ENCODE measurements around the gene ZNF142.
A peak's percentile ranks its signal among the peaks of the same experiment; 100 is the strongest.

The ZNF142 gene

GRCh38 chr2:218659258-218659987 lies at the start of gene ZNF142, which contains the start of gene BCS1L:
ZNF142 (minus strand) TSS chr2:218659623; CDS start chr2:218656429, 3,194 bp downstream.
BCS1L (plus strand) TSS chr2:218659683; CDS start chr2:218660988, 1,305 bp downstream.
- no peak for FAIRE-seq

GRCh38 chr2:218708086-218708485 lies 48.7 kb upstream of the ZNF142 start:
- FAIRE-seq, result no peak

GRCh38 chr2:218703341-218703740 lies 43.9 kb upstream of the ZNF142 start:
- FAIRE-seq, result no peak

GRCh38 chr2:218701806-218702205 lies 42.4 kb upstream of the ZNF142 start:
- FAIRE-seq, result no peak

GRCh38 chr2:218698885-218699284 lies 39.5 kb upstream of the ZNF142 start:
- FAIRE-seq, result no peak

DNA sequence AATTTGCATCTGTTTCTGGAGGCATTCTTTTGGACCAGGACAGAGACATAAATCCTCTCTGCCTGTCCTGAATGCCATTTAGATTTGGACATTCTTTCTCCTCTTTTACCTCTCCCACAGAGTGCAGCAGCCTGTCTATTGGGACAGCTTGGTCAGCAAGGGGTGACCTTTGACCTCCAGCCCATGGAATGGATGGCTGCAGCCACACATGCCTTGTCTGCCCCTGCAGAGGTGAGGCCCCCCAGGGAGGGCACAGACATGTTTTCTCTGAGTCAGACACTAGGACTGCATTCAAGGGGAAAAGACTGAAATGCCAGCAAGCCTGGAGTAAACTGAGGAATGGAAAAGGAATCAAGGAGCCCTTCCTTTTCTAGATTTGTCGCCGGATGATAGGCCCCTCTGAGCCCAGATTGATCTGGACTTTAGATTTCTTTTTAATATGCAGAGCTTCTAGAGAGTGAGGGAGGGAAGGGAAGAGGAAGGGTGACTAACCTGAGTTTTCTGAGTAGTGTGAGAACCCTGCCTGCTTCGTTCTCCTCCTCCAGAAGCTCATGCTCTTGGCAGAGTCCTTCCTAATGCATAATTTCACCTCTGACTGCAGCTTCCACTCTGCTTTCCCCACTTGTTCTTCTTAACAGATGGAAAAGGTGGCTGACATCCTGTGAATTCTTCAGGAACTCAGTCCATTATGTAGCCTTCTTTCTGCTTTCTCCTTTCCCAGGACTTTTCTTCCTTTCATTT lies 35.2 kb upstream of the ZNF142 start:
- no peak for FAIRE-seq

DNA sequence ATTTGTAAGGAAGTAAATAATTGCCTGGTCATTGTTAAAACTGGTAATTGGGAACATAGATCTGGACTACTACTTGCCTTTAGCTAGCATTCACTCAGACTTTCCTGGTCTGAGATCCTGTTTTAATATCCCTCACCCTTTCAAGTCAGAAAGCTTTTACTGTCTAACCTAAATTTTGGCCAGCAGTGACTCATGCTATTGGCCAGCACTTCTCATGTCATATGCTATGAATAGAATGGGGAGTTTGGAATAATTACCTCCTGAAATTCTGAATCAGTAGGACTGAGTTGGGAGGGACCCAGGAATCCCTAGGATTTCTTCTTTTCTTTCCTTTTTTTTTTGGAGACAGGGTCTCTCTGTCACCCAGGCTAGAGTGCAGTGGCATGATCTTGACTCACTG lies 31.8 kb upstream of the ZNF142 start:
- FAIRE-seq, result no peak

DNA sequence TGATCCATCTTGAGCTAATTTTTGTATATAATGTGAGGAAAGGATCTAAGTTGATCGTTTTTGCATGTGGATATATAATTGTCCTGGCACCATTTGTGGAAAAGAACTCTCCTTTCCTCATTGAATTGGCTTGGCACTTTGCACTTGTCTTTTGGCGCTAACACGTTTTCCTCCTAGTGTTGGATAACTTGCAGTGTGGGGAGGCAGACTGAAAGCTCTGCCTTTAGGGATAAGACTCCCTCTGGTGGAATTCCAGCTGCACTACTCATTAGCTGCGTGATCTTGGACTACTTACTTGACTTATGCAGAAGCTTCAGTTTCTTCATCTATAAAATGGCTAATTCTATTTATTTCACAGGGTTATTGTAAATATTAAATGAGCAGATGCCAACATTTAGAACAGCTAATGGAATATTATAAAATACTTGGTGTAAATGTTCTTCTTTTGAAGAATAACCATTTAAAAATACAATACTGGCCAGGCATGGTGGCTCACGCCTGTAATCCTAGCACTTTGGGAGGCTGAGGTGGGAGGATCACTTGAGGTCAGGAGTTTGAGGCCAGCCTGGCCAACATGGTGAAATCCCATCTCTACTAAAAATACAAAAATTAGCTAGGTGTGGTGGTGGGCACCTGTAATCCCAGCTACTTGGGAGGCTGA lies 28.1 kb upstream of the ZNF142 start:
- peak; percentile 53 for FAIRE-seq

GRCh38 chr2:218680061-218680460 lies 20.6 kb upstream of the ZNF142 start:
- FAIRE-seq, result no peak

DNA sequence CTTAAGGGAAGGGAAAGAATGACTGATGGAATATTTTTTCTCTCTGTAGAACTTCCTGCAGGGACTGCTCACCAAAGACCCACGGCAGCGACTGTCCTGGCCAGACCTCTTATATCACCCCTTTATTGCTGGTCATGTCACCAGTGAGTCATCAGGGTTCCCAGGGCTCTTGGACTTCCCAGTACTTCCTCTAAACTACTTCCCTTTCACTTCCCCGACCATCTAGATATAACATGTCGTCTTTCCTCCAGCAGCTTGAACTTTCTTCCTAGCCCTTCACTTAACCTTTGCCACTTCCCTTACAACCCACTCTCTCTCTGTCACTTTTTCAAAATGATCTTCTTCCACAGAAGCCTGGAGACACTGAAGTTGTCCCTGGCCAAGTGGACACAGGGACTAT lies 19.7 kb upstream of the ZNF142 start:
- FAIRE-seq, result no peak

DNA sequence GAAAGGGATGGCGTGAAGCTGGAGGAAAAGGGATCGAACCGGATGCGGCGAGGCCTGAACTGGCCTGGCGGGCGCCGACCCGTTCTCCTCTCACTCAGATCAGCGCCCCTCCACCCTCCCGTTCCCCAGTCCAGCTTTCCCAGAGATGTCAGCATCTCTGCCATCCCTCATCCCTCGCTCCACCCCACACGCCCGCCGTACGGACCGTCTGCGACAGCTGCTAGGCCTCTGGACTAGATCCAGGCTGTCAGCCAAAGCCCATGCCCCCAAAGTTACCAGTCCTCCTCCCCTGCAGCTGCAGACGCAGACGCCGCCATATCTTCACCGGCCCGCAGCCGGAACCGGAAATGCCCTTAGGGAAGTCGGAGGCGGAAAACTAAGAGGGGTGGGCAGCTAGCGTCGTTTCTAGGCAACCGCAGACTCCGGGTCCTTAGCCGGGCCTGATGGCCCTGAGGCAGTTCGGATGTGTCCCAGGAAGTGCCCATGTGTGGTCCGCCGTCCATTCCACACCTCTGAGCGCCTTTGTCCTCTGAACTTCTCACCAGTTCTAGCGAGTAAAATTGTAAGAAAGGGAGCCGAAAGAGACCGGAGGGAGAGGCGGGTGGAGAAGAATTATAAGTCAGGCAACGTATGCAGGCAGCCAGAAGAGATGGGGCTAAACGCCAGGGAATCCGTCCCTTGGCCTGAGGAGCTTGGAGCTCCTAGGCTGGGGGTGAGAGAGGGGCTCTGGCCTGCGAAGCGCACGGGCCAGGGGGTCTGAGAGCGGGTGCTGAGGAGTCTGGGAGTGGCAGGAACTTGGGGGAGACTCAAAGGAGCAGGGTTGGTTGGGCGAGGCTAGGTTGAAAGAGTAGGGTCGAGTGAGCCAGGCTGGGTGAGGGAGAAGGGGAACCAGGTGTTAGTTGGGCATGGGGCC lies 12.5 kb upstream of the ZNF142 start, which contains the start of the genes RNF25 and STK36:
Gene RNF25, minus strand, starts transcription at position 349 of the 913 bp plus-strand sequence. Its CDS starts 32 bp downstream, at position 317.
Gene STK36, plus strand, starts transcription at position 433 of the 913 bp plus-strand sequence. CDS start 744 bp downstream, outside the sequence.
- FAIRE-seq, result no peak

DNA sequence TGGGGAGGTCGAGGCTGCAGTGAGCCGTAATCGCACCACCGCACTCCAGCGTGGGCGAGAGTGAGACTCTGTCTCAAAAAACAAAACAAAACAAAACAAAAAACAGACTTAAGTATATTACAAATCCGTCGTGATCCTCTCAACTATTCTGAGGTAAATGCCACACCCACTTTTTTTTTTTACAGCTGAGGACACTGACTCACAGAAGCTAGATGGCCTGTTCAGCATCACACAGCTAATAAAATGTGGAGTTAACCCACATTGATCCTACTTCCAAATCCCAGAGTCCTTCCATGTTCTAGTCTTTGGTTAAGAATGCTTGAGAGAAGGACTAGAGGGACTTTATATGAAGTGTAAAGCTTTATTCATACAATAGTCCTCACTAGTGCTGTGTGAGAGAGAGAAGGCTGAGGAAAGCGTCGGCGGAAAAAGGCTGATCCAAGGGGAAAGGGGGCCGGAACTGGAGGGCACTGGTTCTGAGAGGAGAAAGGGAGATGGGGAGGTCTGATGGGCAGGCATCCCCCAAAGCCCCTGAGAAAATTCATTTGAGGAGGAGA lies 11.8 kb upstream of the ZNF142 start:
- no peak for FAIRE-seq

- FAIRE-seq, result no peak
These were observed 5.2 kb upstream of the ZNF142 start for GRCh38 chr2:218664653-218665052.

DNA sequence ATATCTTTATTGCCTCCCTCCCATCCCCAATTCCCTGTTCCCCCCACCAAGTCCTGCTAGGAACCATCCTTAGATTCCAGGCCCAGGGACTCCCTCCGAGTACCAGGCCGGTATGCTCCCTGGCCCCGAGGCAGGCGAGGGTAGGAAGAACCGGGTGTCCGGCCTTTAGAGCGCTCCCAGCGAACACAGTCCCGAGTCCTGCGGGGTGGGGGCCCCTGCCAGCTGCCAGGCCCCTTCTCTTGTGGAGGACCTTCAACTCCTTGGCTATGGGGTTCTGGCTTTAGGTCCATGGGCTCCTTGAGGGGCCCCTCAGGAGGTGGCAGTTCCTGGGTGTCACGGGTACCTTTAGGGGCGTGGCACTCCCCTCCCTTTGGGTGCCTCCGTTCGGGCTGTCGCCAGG lies 4.5 kb upstream of the ZNF142 start:
- no peak for FAIRE-seq

DNA sequence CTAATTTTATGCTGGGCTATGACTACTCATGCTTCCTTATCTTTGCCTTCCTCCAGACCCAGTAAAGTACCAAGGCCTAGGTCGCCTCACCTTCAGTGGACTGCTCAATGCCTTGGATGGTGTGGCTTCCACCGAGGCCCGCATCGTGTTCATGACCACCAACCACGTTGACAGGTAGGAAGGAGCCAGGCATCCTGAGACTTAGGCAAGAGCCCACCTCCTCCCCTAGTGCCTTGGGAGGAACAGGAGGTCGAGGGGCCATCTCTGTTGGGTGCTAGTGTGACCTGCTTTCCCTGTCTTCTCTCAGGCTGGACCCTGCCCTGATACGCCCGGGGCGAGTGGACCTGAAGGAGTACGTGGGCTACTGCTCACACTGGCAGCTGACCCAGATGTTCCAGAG lies 3.4 kb upstream of the ZNF142 start:
- no peak for FAIRE-seq

DNA sequence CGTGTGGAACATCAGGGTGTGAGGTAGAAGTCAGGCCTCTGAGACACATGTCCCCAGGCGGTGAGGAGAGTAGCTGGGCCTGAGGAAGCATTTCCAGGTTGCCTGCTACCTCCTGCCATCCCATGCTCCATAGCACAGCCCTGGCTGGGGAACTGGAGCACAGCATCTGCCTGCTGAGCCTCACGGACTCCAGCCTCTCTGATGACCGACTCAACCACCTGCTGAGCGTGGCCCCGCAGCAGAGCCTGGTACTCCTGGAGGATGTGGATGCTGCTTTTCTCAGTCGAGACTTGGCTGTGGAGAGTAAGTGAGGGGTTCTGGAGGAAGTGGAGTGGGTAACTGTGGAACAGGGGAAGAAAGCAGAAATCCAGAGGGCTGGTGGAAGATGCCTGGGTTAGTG lies 3.0 kb upstream of the ZNF142 start:
- no peak for FAIRE-seq

GRCh38 chr2:218659988-218660358 lies 550 bp upstream of the ZNF142 start:
- no peak for FAIRE-seq

- no peak for FAIRE-seq
These were observed 659 bp downstream of the ZNF142 start for GRCh38 chr2:218658671-218659257.

DNA sequence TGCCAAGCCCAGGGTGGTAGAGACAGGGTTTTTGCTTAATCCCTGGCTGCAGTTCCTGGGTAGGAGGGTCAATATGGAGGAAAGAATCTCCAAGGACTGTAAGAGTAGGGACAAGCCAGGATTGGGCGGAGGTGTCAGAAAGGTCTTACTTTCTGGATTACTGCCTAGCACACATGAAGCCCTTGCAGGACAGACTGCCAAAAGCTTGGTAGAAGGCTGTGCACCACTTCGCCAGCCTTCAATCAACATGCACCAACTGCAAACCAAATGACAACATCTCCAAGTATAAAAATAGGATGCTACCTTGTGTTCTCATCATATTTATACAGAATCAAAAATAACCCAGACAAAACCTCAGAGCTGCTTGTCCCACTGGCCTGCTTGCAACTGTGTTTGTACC lies 3.7 kb downstream of the ZNF142 start:
- FAIRE-seq, result no peak

- no peak for FAIRE-seq
These were observed 10.7 kb downstream of the ZNF142 start for GRCh38 chr2:218648787-218649100.

- peak; percentile 30 for FAIRE-seq
These were observed 11.2 kb downstream of the ZNF142 start for GRCh38 chr2:218648088-218648786.

Measured in islet of Langerhans (tissue), 1 donor.